ENCODE data around the gene FCHSD2. TPM values are rescaled to one million over a fixed set of nuclear protein-coding genes. Genes with fewer than 3 reads are reported as not detected.

The FCHSD2 gene
- total and polyA plus RNA-seq, 9 of the 15 experiments (the other 6 are each of a cell fraction or from before 2014, with no cell fraction given) = 1.8 to 14.7 (median 6.4) TPM

GRCh38 chr11:73160005-73160760 is 18.1 kb upstream of the FCHSD2 start (continued):
- TF ChIP-seq PRDM10 (IDR thresholded peaks at IDR 0.05; ENCODE audit: partially characterized antibody) (peak; percentile 8), DACH1 (IDR thresholded peaks at IDR 0.05; ENCODE audit: partially characterized antibody) (no peak)

- POLR2A ChIA-PET = no interaction called here
- FAIRE-seq (no peak), ATAC-seq (no peak), DNase-seq (ENCODE audit: extremely low read depth in 1 of 4, low spot score in 3 of 4) (no peak)
- peaks cover 17 to 23% of the 10 kb centered on the region in 2 experiments for H3K4me1 ChIP-seq (replicated peaks in 1 of 2; ENCODE audit: control insufficient read depth in 2 of 2, insufficient read depth in 2 of 2, low read length in 2 of 2)
- H3K79me2 ChIP-seq (ENCODE audit: control insufficient read depth, insufficient read depth, low read length) = no peaks in the 10 kb centered on the region
- H3K9me1 ChIP-seq (ENCODE audit: control insufficient read depth, insufficient read depth, low read length) = no peaks in the 10 kb centered on the region
- H3K4me2 ChIP-seq (ENCODE audit: insufficient read depth, low read length) = no peak overlapping the region
- no peak overlapping the region for H2AFZ ChIP-seq (ENCODE audit: low read depth, low read length)
- no peaks in the 10 kb centered on the region for H3K36me3 ChIP-seq (ENCODE audit: control insufficient read depth, insufficient read depth, low read length)
- intact Hi-C loops (cut with micrococcal nuclease) (no loop called here), in situ Hi-C loops (cut with MboI) (no loop called here)
- CTCF ChIA-PET (ENCODE audit: low intra/inter-chr PET ratio) = no interaction called here
- 68% methylated on average over 3 of the region's 3 CpGs for WGBS (ENCODE audit: insufficient coverage, low coverage, missing lambda C conversion rate)
- no peaks in the 10 kb centered on the region for H4K20me1 ChIP-seq (replicated peaks; ENCODE audit: control insufficient read depth, insufficient read depth, low read length)
- no peaks in the 10 kb centered on the region for H3K27me3 ChIP-seq (ENCODE audit: control insufficient read depth in 2 of 2, insufficient read depth in 2 of 2, low read length in 2 of 2)
- H3K9ac ChIP-seq (ENCODE audit: insufficient read depth in 1 of 2, low read depth in 2 of 2, low read length in 2 of 2) = peak overlapping the region in 1 of 2 experiments; percentile 69; a peak in 1 of 4 replicates
- H3K9me3 ChIP-seq (replicated peaks; ENCODE audit: control insufficient read depth, insufficient read depth, low read depth, low read length) = no peaks in the 10 kb centered on the region
- no peak overlapping the region for H3K27ac ChIP-seq (ENCODE audit: extremely low read depth, low read depth, low read length)
- BruUV-seq (replicated peaks) = no TSS peak
- no peak overlapping the region for H3K4me3 ChIP-seq
- TF ChIP-seq SMARCB1 (IDR thresholded peaks at IDR 0.05; ENCODE audit: insufficient read length, low read depth) = no peak
- TF ChIP-seq PTTG1 (tag; IDR thresholded peaks at IDR 0.05; ENCODE audit: low read depth) = no peak
- no peak for TF ChIP-seq RERE (CRISPR knock-in tag; IDR thresholded peaks at IDR 0.05; ENCODE audit: borderline replicate concordance)
- no peak for TF ChIP-seq THRAP3 (IDR thresholded peaks at IDR 0.05; ENCODE audit: borderline replicate concordance)
- no peak for TF ChIP-seq TEAD1 (CRISPR knock-in tag; IDR thresholded peaks at IDR 0.05)
- no peak for TF ChIP-seq CXXC5 (CRISPR knock-in tag; IDR thresholded peaks at IDR 0.05)
- no peak for TF ChIP-seq BACH1 (tag; IDR thresholded peaks at IDR 0.05)
- no peak for TF ChIP-seq ZNF644 (tag; IDR thresholded peaks at IDR 0.05; ENCODE audit: low read depth)
- no peak for TF ChIP-seq SUPT5H (IDR thresholded peaks at IDR 0.05)
- TF ChIP-seq MECOM (CRISPR knock-in tag; IDR thresholded peaks at IDR 0.05) = no peak
Measured at GRCh38 chr11:73159297-73159696, 17.2 kb upstream of the FCHSD2 start.

All from K562 (cell line).